Memory B cell (primary cell): ENCODE measurements around the gene PLCL1.

Experiments
- ATAC-seq: fragments of 150-1000 bp; cut with Tn5 transposase; 2 replicates; pipeline ENCODE4 v1.10.0; 2021; ENCODE audit warnings: low read depth, mild to moderate bottlenecking, moderate library complexity
- DNase-seq, 2 donors: peaks; one replicate each; pipeline ENCODE4 v3.0.0; 2022; ENCODE audit warnings: low spot score in 2 of 2
- H3K27ac Mint-ChIP-seq: one replicate; pipeline ENCODE4 v1.8.0; 2022; ENCODE audit warnings: mild to moderate bottlenecking, moderate library complexity, mixed read lengths
- H3K27me3 Mint-ChIP-seq: one replicate; pipeline ENCODE4 v1.8.0; 2022; ENCODE audit warnings: mixed read lengths
- H3K36me3 Mint-ChIP-seq: one replicate; pipeline ENCODE4 v1.8.0; 2022; ENCODE audit warnings: mild to moderate bottlenecking, mixed read lengths
- H3K4me1 Mint-ChIP-seq: one replicate; pipeline ENCODE4 v1.8.0; 2022; ENCODE audit warnings: mixed read lengths
- H3K4me3 Mint-ChIP-seq: one replicate; pipeline ENCODE4 v1.8.0; 2022; ENCODE audit warnings: mild to moderate bottlenecking, moderate library complexity, mixed read lengths
- H3K9me3 Mint-ChIP-seq: one replicate; pipeline ENCODE4 v1.8.0; 2022; ENCODE audit warnings: mixed read lengths

Gene PLCL1

DNA sequence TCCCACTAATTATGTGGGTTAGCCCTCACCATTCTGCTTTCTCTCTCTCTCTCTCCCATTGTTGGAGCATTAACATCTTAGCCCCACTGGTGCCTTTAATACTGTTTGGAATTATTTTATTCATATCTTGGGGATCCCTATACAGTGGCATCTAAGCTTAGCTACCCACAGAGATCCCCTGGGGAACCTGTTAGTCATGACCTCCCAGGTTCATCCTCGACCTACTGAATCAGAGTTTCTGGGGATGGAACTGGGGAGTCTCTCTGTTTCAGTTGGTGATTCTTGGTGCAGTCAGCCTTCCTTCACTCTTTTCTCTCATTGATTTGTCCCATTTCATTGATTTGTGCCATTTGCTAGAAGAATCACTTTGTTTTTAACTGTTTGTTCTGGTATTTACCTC is 137.3 kb downstream of the PLCL1 start:
- ATAC-seq: no peak
- H3K4me1 Mint-ChIP-seq: no peaks in the 10 kb centered on the region

DNA sequence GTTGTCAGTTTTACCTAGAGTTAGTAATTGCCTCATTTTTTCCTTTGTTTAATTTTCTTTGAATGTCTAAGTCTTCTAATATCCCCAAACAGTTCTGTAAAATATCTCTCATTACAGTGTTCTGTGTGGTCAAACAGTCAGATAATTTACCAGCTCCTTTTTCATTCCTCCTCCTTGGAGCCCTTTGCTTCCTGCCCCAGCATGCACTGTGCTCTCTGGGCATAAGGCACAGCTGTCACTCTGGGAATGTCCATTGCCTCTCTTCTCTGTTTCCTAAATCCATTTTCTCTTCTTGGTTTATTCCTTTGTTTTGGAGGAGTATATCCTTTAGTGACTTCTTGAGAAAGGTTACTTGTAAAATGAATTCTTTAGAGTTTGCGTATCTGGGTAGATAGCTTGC is 139.3 kb downstream of the PLCL1 start:
- Mint-ChIP-seq H3K36me3 (no peaks in the 10 kb centered on the region), H3K27ac (no peak overlapping the region), H3K9me3 (no peaks in the 10 kb centered on the region), H3K4me1 (no peaks in the 10 kb centered on the region), H3K27me3 (peaks cover 8% of the 10 kb centered on the region), H3K4me3 (no peak overlapping the region)
- no peak for ATAC-seq
- no peak for DNase-seq

More for the DNA sequence above, 137.3 kb downstream of the PLCL1 start:
- no peak overlapping the region for H3K4me3 Mint-ChIP-seq
- H3K9me3 Mint-ChIP-seq: no peaks in the 10 kb centered on the region
- H3K27ac Mint-ChIP-seq: no peak overlapping the region
- peaks cover 4% of the 10 kb centered on the region for H3K27me3 Mint-ChIP-seq
- no peak for DNase-seq
- no peaks in the 10 kb centered on the region for H3K36me3 Mint-ChIP-seq

DNA sequence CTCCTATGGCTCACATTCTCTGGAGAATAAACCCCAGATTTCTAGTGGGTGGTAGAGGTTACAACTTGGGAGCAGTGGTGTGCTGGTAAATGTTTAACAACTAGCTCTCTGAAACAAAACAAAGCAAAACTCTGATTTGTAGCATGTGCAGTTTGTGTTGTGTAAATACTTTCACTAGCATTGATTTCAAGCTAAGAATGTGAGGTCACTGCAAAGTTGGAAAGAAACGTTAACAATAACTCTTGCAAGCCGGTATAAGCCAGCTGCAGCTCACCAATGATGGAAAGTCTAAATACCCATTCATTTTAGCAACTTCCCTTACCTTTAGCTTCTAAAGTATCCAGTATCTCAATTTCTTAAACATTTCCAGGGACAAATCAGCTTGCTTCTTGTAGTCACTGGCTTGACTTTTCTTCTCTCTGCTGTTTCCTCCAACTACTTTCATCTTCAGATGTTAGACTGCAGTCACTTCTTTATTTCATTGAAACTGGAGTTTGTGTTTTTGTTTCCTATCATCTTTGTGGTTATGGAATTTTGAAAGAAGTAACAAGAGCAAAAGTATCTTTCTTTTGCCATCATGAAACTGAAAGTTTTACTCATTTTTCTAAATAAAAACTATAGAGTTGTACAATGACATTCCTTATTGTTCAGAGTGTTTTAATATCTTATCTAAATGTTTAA is 140.2 kb downstream of the PLCL1 start:
- no peak for DNase-seq
- H3K4me1 Mint-ChIP-seq: no peaks in the 10 kb centered on the region

DNA sequence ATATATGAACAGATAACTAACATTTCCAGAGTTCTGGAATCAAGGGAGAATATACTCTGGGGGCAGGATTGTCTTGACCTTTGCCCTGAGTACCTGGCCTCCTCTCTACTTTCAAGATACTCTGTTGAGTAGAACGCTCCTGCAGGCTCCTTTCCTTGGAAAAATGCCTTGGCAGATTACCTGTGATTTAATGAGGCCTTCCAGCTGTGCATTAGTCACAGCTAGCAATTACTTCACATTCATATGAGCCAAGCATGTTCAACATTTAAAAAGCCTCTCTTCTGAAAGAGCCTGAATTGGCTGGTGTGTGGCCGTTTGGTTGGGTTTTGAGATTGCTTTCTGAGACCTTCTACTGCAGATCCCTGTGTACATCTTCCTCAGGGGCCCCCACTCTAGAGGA is 142.2 kb downstream of the PLCL1 start:
- Mint-ChIP-seq H3K36me3 (no peaks in the 10 kb centered on the region), H3K27ac (no peak overlapping the region), H3K9me3 (no peaks in the 10 kb centered on the region), H3K4me1 (no peaks in the 10 kb centered on the region), H3K4me3 (no peak overlapping the region), H3K27me3 (peaks cover 10% of the 10 kb centered on the region)
- ATAC-seq: no peak
- DNase-seq: no peak

More for the DNA sequence above, 140.2 kb downstream of the PLCL1 start:
- H3K4me3 Mint-ChIP-seq: no peak overlapping the region
- no peaks in the 10 kb centered on the region for H3K9me3 Mint-ChIP-seq
- no peak for ATAC-seq
- no peak overlapping the region for H3K27ac Mint-ChIP-seq
- H3K27me3 Mint-ChIP-seq: peaks cover 10% of the 10 kb centered on the region
- no peaks in the 10 kb centered on the region for H3K36me3 Mint-ChIP-seq

DNA sequence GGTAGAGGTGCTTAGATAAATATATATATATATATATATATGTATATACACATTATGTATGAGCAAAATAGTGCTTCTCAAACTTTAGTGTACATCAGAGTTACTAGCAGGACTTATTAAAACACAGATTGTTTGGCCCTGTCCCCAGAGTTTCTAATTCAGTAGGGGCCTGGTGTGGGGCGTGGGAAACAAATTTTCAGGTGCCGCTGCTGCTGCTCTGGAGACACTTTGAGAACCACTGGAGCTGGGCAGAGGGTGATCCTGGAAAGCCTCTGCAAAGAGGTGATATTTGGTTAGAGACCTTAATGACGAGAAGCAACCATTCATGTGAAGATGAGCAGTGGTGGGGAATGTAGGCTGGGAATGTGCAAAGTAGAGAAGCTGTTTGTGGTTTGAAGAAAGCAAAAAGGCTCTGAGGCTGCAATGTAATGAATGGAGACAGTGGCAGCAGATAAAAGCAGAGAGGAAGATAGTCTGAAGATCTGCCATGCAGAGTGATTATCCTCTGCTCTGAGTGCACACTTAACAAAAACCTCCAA is 142.9 kb downstream of the PLCL1 start:
- Mint-ChIP-seq H3K4me1 (no peaks in the 10 kb centered on the region), H3K4me3 (no peak overlapping the region), H3K27me3 (peaks cover 9% of the 10 kb centered on the region), H3K36me3 (no peaks in the 10 kb centered on the region), H3K27ac (no peak overlapping the region), H3K9me3 (no peaks in the 10 kb centered on the region)
- DNase-seq: no peak
- no peak for ATAC-seq

DNA sequence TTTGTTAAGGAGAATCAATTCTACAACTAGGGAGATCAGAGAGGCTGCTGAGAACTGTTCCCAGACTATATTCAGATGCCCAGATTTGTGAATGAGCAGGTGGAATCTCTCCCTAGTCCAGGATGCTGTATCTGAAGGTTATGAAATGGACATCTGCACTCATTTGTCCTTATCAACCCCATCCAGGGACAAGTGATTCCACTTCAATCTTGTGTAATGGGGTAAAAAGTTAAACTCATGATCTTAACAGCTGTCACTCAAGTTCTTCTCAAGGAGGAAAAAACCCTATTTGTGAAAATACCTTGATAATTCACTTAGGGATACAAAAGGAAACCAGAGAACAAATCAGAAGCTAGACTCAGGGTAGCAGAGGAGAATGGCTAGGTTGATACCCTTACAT is 144.8 kb downstream of the PLCL1 start:
- H3K9me3 Mint-ChIP-seq: no peaks in the 10 kb centered on the region
- H3K4me1 Mint-ChIP-seq: no peaks in the 10 kb centered on the region
- H3K27ac Mint-ChIP-seq: no peak overlapping the region
- H3K4me3 Mint-ChIP-seq: no peak overlapping the region
- H3K36me3 Mint-ChIP-seq: no peaks in the 10 kb centered on the region
- DNase-seq: no peak
- H3K27me3 Mint-ChIP-seq: peaks cover 6% of the 10 kb centered on the region
- ATAC-seq: no peak

DNA sequence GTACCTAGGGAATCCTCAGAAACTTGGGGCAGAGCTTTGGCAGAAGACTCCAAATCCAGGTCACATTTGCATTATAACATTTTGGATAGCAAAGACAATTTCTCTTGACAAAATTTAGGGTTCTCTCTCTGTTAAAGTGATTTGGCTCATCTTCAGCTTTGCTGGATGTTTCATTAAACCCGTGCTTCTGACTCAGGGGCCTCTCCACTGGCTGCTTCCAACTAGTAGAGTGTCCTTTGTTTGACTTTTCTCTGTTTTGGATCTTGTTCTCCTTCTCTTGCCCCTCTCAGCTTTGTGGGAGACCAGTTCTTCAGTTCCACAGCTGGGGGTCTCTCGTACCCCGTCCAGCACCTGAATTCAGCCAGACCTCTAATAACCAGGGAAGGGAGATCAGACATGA is 145.6 kb downstream of the PLCL1 start:
- H3K27me3 Mint-ChIP-seq: peaks cover 6% of the 10 kb centered on the region
- H3K4me1 Mint-ChIP-seq: no peaks in the 10 kb centered on the region
- no peak overlapping the region for H3K4me3 Mint-ChIP-seq
- ATAC-seq (no peak), DNase-seq (no peak)
- no peaks in the 10 kb centered on the region for H3K9me3 Mint-ChIP-seq
- no peak overlapping the region for H3K27ac Mint-ChIP-seq
- no peaks in the 10 kb centered on the region for H3K36me3 Mint-ChIP-seq

DNA sequence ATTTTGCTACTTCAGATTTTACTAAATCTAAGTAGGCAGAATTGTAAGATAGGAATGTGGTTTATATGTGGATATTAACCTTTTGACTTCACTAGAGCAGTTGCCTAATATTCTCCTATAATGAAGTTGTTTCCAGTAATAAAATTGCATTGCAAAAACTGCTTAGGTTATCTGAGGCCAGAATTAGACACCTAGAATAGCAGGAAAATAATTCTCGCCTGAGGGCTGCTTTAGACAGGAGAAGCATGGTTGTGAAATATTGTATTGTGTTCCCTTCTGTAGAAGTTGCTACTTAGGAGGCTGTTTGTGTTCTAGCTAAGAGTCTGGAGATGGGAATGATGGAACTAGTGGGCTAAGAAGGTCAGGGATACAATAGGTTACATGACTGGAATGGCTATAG is 146.3 kb downstream of the PLCL1 start:
- Mint-ChIP-seq H3K27me3 (peaks cover 6% of the 10 kb centered on the region), H3K4me3 (no peak overlapping the region), H3K4me1 (no peaks in the 10 kb centered on the region), H3K9me3 (peaks cover 2% of the 10 kb centered on the region), H3K36me3 (no peaks in the 10 kb centered on the region), H3K27ac (no peak overlapping the region)
- no peak for ATAC-seq
- no peak for DNase-seq

DNA sequence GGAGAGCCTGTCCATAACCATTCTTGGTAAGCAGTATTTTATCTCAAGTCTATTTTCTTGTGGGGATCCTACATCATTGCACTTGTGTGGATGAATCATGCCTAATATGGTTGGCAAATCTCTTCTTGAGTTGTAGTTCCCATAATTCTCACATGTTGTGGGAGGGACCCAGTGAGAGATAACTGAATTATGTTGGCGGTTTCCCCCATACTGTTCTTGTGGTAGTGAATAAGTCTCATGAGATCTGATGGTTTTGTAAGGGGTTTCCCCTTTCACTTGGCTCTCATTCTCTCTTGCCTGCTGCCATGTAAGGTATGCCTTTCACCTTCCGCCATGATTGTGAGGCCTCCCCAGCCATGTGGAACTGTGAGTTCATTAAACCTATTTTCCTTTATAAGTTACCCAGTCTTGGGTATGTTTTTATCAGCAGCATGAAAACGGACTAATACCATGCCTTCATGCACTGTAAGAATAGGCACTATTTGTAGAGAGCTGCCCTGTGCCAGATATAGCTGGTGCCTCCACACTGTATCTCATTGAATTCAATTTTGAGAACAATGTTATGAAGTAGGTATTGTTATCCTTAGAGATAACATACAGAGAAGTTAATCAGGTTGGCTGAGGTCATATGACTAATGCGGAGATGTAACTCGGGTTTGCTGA is 148.3 kb downstream of the PLCL1 start:
- no peak for ATAC-seq
- Mint-ChIP-seq H3K4me3 (no peak overlapping the region), H3K27me3 (peaks cover 4% of the 10 kb centered on the region), H3K4me1 (no peaks in the 10 kb centered on the region), H3K36me3 (no peaks in the 10 kb centered on the region), H3K9me3 (peaks cover 2% of the 10 kb centered on the region), H3K27ac (no peak overlapping the region)
- DNase-seq: no peak

DNA sequence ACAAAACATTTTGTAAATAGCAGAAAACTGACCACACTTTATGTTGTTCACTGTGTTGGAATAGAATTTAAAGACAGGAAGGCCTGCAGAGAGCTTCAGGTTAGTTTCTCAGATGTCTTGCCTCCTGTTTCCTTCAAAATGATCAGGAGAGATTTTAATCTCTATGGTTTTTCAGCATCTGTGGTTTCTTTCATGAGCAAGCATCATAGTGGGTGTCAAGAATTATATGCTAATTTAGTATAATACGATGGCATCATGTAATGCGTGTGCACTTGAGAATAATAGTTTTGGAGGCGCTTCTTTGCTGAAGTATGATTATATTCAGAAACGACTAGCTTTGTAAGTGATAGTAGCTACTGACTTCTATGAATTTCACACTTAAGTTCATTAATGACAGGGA is 149.9 kb downstream of the PLCL1 start:
- H3K4me3 Mint-ChIP-seq: no peak overlapping the region
- DNase-seq: no peak

DNA sequence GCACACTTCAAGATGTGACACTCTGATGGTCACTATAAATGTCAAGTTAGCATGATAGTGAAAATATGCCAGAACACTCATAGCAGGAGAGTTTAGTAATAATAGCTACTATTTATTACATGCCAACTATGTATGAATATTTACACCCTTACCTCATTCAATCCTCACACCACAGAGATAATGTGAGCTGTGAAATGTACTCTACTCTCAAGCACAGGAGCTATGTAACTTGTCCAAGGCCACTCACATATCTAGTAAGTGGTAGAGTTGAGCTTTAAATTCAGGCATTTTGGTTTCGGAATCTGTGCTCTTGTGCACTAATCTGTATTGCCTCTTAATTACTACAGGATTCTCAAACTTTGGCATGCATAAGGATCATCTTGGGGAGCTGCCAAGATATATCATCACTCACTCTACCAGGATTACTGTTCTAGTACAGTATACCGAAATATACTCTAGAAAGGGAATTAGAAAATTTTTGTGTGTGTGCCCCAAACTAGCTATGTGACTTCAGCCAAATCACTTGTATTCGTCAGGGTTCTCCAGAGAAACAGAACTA is 154.3 kb downstream of the PLCL1 start:
- Mint-ChIP-seq H3K27me3 (no peaks in the 10 kb centered on the region), H3K4me3 (no peak overlapping the region), H3K36me3 (no peaks in the 10 kb centered on the region), H3K27ac (no peak overlapping the region), H3K9me3 (peaks cover 2% of the 10 kb centered on the region), H3K4me1 (no peaks in the 10 kb centered on the region)
- DNase-seq: no peak
- ATAC-seq: no peak

More for the DNA sequence above, 149.9 kb downstream of the PLCL1 start:
- Mint-ChIP-seq H3K4me1 (no peaks in the 10 kb centered on the region), H3K27me3 (peaks cover 2% of the 10 kb centered on the region), H3K9me3 (peaks cover 2% of the 10 kb centered on the region), H3K36me3 (no peaks in the 10 kb centered on the region), H3K27ac (no peak overlapping the region)
- no peak for ATAC-seq

DNA sequence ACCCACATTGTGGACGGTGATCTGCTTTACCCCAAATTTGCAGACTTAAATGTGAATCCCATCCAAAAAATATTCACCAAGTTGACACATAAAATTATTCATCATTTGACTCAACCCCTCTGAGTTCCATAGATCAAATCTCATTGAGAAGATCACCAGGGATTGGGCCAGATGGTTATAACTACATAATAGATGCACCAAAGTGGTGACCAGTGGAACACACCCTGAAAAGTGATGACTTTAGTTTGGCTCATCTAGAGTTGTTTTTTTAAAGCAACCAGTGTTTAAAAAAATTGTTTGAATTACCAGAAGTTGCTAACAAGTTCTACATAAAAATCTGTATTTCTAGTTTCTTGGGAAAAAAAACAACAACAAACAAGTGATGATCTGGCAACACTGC is 155.0 kb downstream of the PLCL1 start:
- H3K27ac Mint-ChIP-seq: no peak overlapping the region
- ATAC-seq (no peak), DNase-seq (no peak)
- H3K4me1 Mint-ChIP-seq: no peaks in the 10 kb centered on the region
- no peak overlapping the region for H3K4me3 Mint-ChIP-seq
- H3K36me3 Mint-ChIP-seq: no peaks in the 10 kb centered on the region
- no peaks in the 10 kb centered on the region for H3K27me3 Mint-ChIP-seq
- peaks cover 2% of the 10 kb centered on the region for H3K9me3 Mint-ChIP-seq

DNA sequence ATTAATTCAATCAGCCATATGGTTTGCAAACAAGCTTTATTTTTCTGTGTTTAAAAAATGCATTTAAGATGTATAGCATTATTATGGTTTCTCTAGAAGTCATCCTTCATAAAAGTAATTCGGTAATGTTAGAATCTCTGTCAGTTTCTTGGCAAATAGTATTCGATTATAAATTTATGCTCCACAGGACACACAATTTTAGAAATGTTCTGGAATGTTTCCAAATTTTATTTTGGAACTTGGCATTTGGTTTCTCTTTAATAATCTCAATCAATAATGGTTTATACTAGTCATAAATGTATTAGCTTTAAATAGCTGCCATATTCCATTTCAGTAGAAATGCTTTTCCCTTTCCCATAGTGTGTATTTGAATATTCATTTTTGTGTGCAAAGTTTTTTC is 156.4 kb downstream of the PLCL1 start:
- Mint-ChIP-seq H3K27ac (no peak overlapping the region), H3K4me3 (no peak overlapping the region), H3K9me3 (peaks cover 5% of the 10 kb centered on the region), H3K4me1 (no peaks in the 10 kb centered on the region), H3K27me3 (no peaks in the 10 kb centered on the region), H3K36me3 (no peaks in the 10 kb centered on the region)
- DNase-seq: no peak
- no peak for ATAC-seq

DNA sequence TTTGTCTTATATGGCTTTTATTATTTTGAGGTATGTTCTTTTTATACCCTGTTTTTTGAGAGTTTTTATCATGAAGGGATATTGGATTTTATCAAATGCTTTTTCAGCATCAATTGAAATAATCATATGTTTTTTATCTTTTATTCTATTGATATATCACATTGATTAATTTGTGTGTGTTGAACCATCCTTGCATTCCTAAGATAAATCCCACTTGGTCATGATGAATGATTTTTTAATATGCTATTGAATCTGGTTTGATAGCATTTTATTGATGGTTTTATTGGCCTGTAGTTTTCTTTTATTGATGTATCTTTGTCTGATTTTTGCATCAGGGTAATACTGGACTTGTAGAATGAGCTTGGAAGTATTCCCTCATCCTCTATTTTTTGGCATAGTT is 160.3 kb downstream of the PLCL1 start:
- no peak overlapping the region for H3K4me3 Mint-ChIP-seq
- no peaks in the 10 kb centered on the region for H3K4me1 Mint-ChIP-seq
- H3K27ac Mint-ChIP-seq: no peak overlapping the region
- no peaks in the 10 kb centered on the region for H3K27me3 Mint-ChIP-seq
- no peaks in the 10 kb centered on the region for H3K36me3 Mint-ChIP-seq
- DNase-seq: no peak
- ATAC-seq: no peak
- H3K9me3 Mint-ChIP-seq: peaks cover 5% of the 10 kb centered on the region
